Chondrocyte (in vitro differentiated cells): ENCODE measurements around the gene SLC9B2. TPM values are rescaled to one million over a fixed set of nuclear protein-coding genes. Genes with fewer than 3 reads are reported as not detected.

Experiments
- DNase-seq: peaks from one replicate; pipeline ENCODE4 v3.0.0; 2021; ENCODE audit warnings: mixed read lengths, low spot score
- H3K27ac Mint-ChIP-seq: one replicate; pipeline ENCODE4 v1.8.0; 2021; ENCODE audit warnings: mild to moderate bottlenecking, moderate library complexity, mixed read lengths; ENCODE audit not compliant: unreplicated experiment
- H3K27me3 Mint-ChIP-seq: 2 replicates; pipeline ENCODE4 v1.8.0; 2021; ENCODE audit warnings: low read depth, mixed read lengths
- H3K36me3 Mint-ChIP-seq: 2 replicates; pipeline ENCODE4 v1.8.0; 2021; ENCODE audit warnings: low read depth, mixed read lengths
- H3K4me1 Mint-ChIP-seq: 2 replicates; pipeline ENCODE4 v1.8.0; 2021; ENCODE audit warnings: low read depth, mild to moderate bottlenecking, mixed read lengths
- H3K4me3 Mint-ChIP-seq: one replicate; pipeline ENCODE4 v1.8.0; 2021; ENCODE audit warnings: mild to moderate bottlenecking, moderate library complexity, mixed read lengths; ENCODE audit not compliant: unreplicated experiment
- H3K9me3 Mint-ChIP-seq: 2 replicates; pipeline ENCODE4 v1.8.0; 2021; ENCODE audit warnings: low read depth, mixed read lengths
- total RNA-seq: library from RNA; stranded (reverse); gene quantifications from 3 replicates; pipeline ENCODE4 v1.2.1, GENCODE V29; 2021
- TF ChIP-seq, protein P1 (sequence below): fragments of 200-600 bp; sonication (generic); IDR thresholded peaks from 2 replicates; pipeline ENCODE4 v1.5.0; 2021; ENCODE audit warnings: antibody characterized with exemption, mild to moderate bottlenecking, moderate library complexity

SLC9B2 gene
- total RNA-seq, 1 donor from 2014 or later = 21.7 TPM

DNA sequence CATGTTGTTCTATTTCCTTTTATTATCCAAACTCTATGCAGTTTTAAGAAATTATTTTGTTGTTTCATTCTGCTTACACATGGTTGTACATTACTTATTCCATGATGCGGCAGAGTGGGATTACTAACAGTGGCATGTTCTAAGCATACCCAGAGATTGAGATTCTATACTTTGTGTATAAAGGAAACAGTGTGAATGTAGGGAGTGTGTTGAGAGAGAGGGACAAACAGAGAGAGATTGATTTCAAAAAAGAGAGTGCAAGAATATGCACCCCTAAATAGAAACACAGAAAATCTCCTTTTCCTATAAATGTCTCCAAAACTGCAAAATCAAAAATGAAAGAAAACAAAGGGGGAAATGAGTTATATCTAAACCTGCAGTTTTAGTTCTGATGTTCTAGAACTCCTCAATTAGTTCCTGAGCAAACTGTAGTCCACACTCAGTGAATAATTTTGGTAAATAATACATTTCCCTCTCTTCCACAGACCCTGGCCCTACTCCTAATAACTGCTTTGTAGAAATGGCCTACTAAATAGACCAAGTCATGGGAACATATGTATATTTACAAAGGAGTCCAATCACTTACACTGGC is 88.0 kb downstream of the SLC9B2 start:
- no peak for DNase-seq
- TF ChIP-seq, protein P1, sequence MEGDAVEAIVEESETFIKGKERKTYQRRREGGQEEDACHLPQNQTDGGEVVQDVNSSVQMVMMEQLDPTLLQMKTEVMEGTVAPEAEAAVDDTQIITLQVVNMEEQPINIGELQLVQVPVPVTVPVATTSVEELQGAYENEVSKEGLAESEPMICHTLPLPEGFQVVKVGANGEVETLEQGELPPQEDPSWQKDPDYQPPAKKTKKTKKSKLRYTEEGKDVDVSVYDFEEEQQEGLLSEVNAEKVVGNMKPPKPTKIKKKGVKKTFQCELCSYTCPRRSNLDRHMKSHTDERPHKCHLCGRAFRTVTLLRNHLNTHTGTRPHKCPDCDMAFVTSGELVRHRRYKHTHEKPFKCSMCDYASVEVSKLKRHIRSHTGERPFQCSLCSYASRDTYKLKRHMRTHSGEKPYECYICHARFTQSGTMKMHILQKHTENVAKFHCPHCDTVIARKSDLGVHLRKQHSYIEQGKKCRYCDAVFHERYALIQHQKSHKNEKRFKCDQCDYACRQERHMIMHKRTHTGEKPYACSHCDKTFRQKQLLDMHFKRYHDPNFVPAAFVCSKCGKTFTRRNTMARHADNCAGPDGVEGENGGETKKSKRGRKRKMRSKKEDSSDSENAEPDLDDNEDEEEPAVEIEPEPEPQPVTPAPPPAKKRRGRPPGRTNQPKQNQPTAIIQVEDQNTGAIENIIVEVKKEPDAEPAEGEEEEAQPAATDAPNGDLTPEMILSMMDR = no peak

DNA sequence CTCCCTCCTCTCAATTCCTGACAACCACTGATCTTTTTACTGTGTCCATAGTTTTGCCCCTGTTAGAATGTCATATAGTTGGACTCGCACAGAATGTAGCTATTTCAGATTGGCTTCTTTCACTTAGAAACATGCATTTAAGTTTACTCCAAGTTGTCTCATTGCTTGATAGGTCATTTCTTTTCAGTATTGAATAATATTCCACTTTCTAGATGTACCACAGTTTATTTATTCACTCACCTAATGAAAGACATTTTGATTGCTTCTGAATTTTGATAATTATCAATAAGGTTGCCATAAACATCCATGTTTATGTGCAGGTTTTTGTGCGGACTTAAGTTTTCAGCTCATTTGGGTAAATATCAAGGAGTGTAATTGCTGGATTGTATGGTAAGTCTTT is 95.6 kb downstream of the SLC9B2 start:
- TF ChIP-seq, protein P1 = no peak
- no peak overlapping the region for H3K27ac Mint-ChIP-seq
- H3K4me1 Mint-ChIP-seq = no peaks in the 10 kb centered on the region
- no peak for DNase-seq
- H3K36me3 Mint-ChIP-seq = no peaks in the 10 kb centered on the region
- peaks cover 4% of the 10 kb centered on the region for H3K27me3 Mint-ChIP-seq
- H3K4me3 Mint-ChIP-seq = no peak overlapping the region
- H3K9me3 Mint-ChIP-seq = peaks cover 21% of the 10 kb centered on the region

More for the DNA sequence above, 88.0 kb downstream of the SLC9B2 start:
- Mint-ChIP-seq H3K4me3 (no peak overlapping the region), H3K4me1 (no peaks in the 10 kb centered on the region), H3K27me3 (no peaks in the 10 kb centered on the region), H3K9me3 (no peaks in the 10 kb centered on the region), H3K36me3 (no peaks in the 10 kb centered on the region), H3K27ac (no peak overlapping the region)

Other genes starting within 250 kb of the SLC9B2 start
- 227 to 235 TPM (median 234 TPM) in 3 replicates for gene UBE2D3, start 249.2 kb downstream of the SLC9B2 start, total RNA-seq
- 20.7 to 30.9 TPM (median 29.7 TPM) in 3 replicates for gene CISD2, start 207.8 kb downstream of the SLC9B2 start, total RNA-seq
- 1.1 to 1.3 TPM (median 1.1 TPM) in 3 replicates for gene SLC9B1, start 57.1 kb downstream of the SLC9B2 start, total RNA-seq
- 25.5 to 45.9 TPM (median 27.5 TPM) in 3 replicates for gene BDH2, start 23.1 kb upstream of the SLC9B2 start, total RNA-seq
- gene CENPE, start 121.6 kb upstream of the SLC9B2 start, total RNA-seq = 4.3 to 10.6 TPM (median 8.2 TPM) in 3 replicates